Measurements from ENCODE around the gene KLRB1. TPM values are rescaled to one million over a fixed set of nuclear protein-coding genes. Genes with fewer than 3 reads are reported as not detected.
"Not testable (repeated sequence)": the region's sequence is repeated elsewhere in the genome, so short reads cannot be mapped to it uniquely, and the experiment has no call there.

The KLRB1 gene
- polyA plus RNA-seq, 5 donors, result 2.1 to 4.4 (median 2.9) TPM

GRCh38 chr12:9545489-9545888 is 62.2 kb downstream of the KLRB1 start:
- not testable (repeated sequence) for DNase-seq

Other genes with a start within 250 kb of the KLRB1 start
- 10 to 100 TPM; 23.8 to 37.3 (median 30.9) TPM for gene CLEC2D, start 61.8 kb upstream of the KLRB1 start, polyA plus RNA-seq (ENCODE audit: insufficient read depth in 1 of 5, insufficient read length in 5 of 5, low replicate concordance in 1 of 5)
- gene CLECL1, start 125.2 kb upstream of the KLRB1 start, polyA plus RNA-seq (ENCODE audit: insufficient read depth in 1 of 5, insufficient read length in 5 of 5, low replicate concordance in 1 of 5), result under 1 TPM; 0.24 to 0.68 (median 0.47) TPM
- gene CD69, start 153.0 kb upstream of the KLRB1 start, polyA plus RNA-seq (ENCODE audit: insufficient read depth in 1 of 5, insufficient read length in 5 of 5, low replicate concordance in 1 of 5), result 1 to 10 TPM; 3.9 to 6.0 (median 4.9) TPM
- gene KLRF1, start 219.6 kb upstream of the KLRB1 start, polyA plus RNA-seq (ENCODE audit: insufficient read depth in 1 of 5, insufficient read length in 5 of 5, low replicate concordance in 1 of 5), result 1 to 10 TPM in 4 of 5 donors, under 1 TPM in 1; 0.85 to 2.5 (median 1.1) TPM

All from right lung (tissue), 5 donors.